Measurements from ENCODE around the gene RSAD2. TPM values are rescaled to one million over a fixed set of nuclear protein-coding genes. Genes with fewer than 3 reads are reported as not detected.

RSAD2 gene
- total RNA-seq, 4 donors from 2014 or later = 1.8 to 7.0 (median 5.7) TPM

GRCh38 chr2:6885551-6885950, 8.0 kb downstream of the RSAD2 start:
- Histone ChIP-seq H3K9me3 (no peaks in the 10 kb centered on the region), H3K27me3 (no peaks in the 10 kb centered on the region), H3K4me3 (no peak overlapping the region), H3K27ac (no peak overlapping the region), H3K4me1 (peaks cover 0 to 8% (median 0%) of the 10 kb centered on the region in 3 donors), H3K36me3 (peaks cover 0 to 33% of the 10 kb centered on the region in 2 donors)
- WGBS, 2 donors (ENCODE audit: low coverage in 1 of 2) = 79 to 82% methylated on average over 2 of the region's 2 CpGs
- ATAC-seq = no peak
- no peak for TF ChIP-seq CTCF (IDR thresholded peaks at IDR 0.05)
- no peak for TF ChIP-seq POLR2A (IDR thresholded peaks at IDR 0.05)
- no peak for TF ChIP-seq POLR2AphosphoS5 (IDR thresholded peaks at IDR 0.05)
- TF ChIP-seq EP300 (IDR thresholded peaks at IDR 0.05) = no peak

GRCh38 chr2:6885968-6886367, 8.4 kb downstream of the RSAD2 start:
- Histone ChIP-seq H3K27me3 (no peaks in the 10 kb centered on the region), H3K9me3 (no peaks in the 10 kb centered on the region), H3K4me3 (no peak overlapping the region), H3K36me3 (peaks cover 0 to 34% of the 10 kb centered on the region in 2 donors), H3K4me1 (peaks cover 0 to 8% (median 0%) of the 10 kb centered on the region in 3 donors), H3K27ac (no peak overlapping the region)
- TF ChIP-seq CTCF (IDR thresholded peaks at IDR 0.05) (no peak), POLR2AphosphoS5 (IDR thresholded peaks at IDR 0.05) (no peak), POLR2A (IDR thresholded peaks at IDR 0.05) (no peak), EP300 (IDR thresholded peaks at IDR 0.05) (no peak)
- WGBS, 2 donors (ENCODE audit: low coverage in 1 of 2) = 83 to 86% methylated on average over 3 of the region's 3 CpGs
- ATAC-seq = no peak

GRCh38 chr2:6887751-6888192, 10.2 kb downstream of the RSAD2 start:
- no peak for TF ChIP-seq EP300 (IDR thresholded peaks at IDR 0.05)
- no peak for TF ChIP-seq POLR2A (IDR thresholded peaks at IDR 0.05)
- TF ChIP-seq POLR2AphosphoS5 (IDR thresholded peaks at IDR 0.05) = no peak
- no peak for TF ChIP-seq CTCF (IDR thresholded peaks at IDR 0.05)
- ATAC-seq = no peak
- WGBS, 2 donors (ENCODE audit: low coverage in 1 of 2) = 72 to 94% methylated on average over 2 to 3 of the region's 3 CpGs
- Histone ChIP-seq H3K4me3 (no peak overlapping the region), H3K9me3 (no peaks in the 10 kb centered on the region), H3K4me1 (peaks cover 0 to 8% (median 0%) of the 10 kb centered on the region in 3 donors), H3K27ac (no peak overlapping the region), H3K27me3 (no peaks in the 10 kb centered on the region), H3K36me3 (peaks cover 0 to 48% of the 10 kb centered on the region in 2 donors)

GRCh38 chr2:6888724-6889123, 11.1 kb downstream of the RSAD2 start:
- Histone ChIP-seq H3K27me3 (no peaks in the 10 kb centered on the region), H3K4me3 (no peak overlapping the region), H3K4me1 (peaks cover 0 to 2% (median 0%) of the 10 kb centered on the region in 3 donors), H3K36me3 (peaks cover 0 to 51% of the 10 kb centered on the region in 2 donors), H3K27ac (no peak overlapping the region), H3K9me3 (no peaks in the 10 kb centered on the region)
- ATAC-seq = no peak
- WGBS, 2 donors (ENCODE audit: low coverage in 1 of 2) = 100% methylated on average over 1 of the region's 4 CpGs; no CpG with 5 or more reads in 1 of the 2 donors
- TF ChIP-seq EP300 (IDR thresholded peaks at IDR 0.05) = no peak
- TF ChIP-seq POLR2AphosphoS5 (IDR thresholded peaks at IDR 0.05) = no peak
- TF ChIP-seq POLR2A (IDR thresholded peaks at IDR 0.05) = no peak
- TF ChIP-seq CTCF (IDR thresholded peaks at IDR 0.05) = no peak

- Histone ChIP-seq H3K27ac (no peak overlapping the region), H3K27me3 (no peaks in the 10 kb centered on the region), H3K36me3 (peaks cover 0 to 52% of the 10 kb centered on the region in 2 donors), H3K4me1 (no peaks in the 10 kb centered on the region), H3K4me3 (no peak overlapping the region), H3K9me3 (no peaks in the 10 kb centered on the region)
- no peak for ATAC-seq
- no peak for TF ChIP-seq POLR2AphosphoS5 (IDR thresholded peaks at IDR 0.05)
- no peak for TF ChIP-seq CTCF (IDR thresholded peaks at IDR 0.05)
- no peak for TF ChIP-seq EP300 (IDR thresholded peaks at IDR 0.05)
- no peak for TF ChIP-seq POLR2A (IDR thresholded peaks at IDR 0.05)
- WGBS, 2 donors (ENCODE audit: low coverage in 1 of 2) = 83% methylated on average over 2 of the region's 2 CpGs; no CpG with 5 or more reads in 1 of the 2 donors
These were observed 16.4 kb downstream of the RSAD2 start for GRCh38 chr2:6893876-6894482.
